AG09309 (cell line): ENCODE data around the gene CD79A.

ENCODE experiments used
- DNase-seq: peaks from one replicate; pipeline ENCODE4 v3.0.0-alpha.2; 2010; ENCODE audit warnings: low read depth
- H3K4me3 ChIP-seq: 2 replicates; pipeline ENCODE4 v1.5.1; 2011; ENCODE audit warnings: mild to moderate bottlenecking, low read depth, low read length, moderate library complexity; ENCODE audit not compliant: control insufficient read depth
- CTCF ChIP-seq: IDR thresholded peaks from 2 replicates; pipeline ENCODE4 v1.5.1; 2011; ENCODE audit warnings: mild to moderate bottlenecking, low read depth, low read length, inconsistent platforms; ENCODE audit not compliant: insufficient read depth, control insufficient read depth; ENCODE audit errors: missing control alignments

Gene CD79A

GRCh38 chr19:41892173-41892902, 15.3 kb downstream of the CD79A start:
- H3K4me3 ChIP-seq, result no peak overlapping the region
- no peak for TF ChIP-seq CTCF
- no peak for DNase-seq

GRCh38 chr19:41893899-41894298, 16.8 kb downstream of the CD79A start:
- H3K4me3 ChIP-seq, result no peak overlapping the region
- TF ChIP-seq CTCF, result peak; percentile 8
- no peak for DNase-seq

GRCh38 chr19:41894350-41894749, 17.3 kb downstream of the CD79A start:
- TF ChIP-seq CTCF, result no peak
- DNase-seq, result no peak
- H3K4me3 ChIP-seq, result no peak overlapping the region

GRCh38 chr19:41895745-41896580, 18.9 kb downstream of the CD79A start:
- peak; percentile 19 for TF ChIP-seq CTCF
- no peak for DNase-seq
- H3K4me3 ChIP-seq, result no peak overlapping the region

- H3K4me3 ChIP-seq, result no peak overlapping the region
- TF ChIP-seq CTCF, result no peak
- DNase-seq, result no peak
Measured at GRCh38 chr19:41896581-41896942, 19.5 kb downstream of the CD79A start.

GRCh38 chr19:41897181-41897580, 20.1 kb downstream of the CD79A start:
- H3K4me3 ChIP-seq, result no peak overlapping the region
- no peak for TF ChIP-seq CTCF
- no peak for DNase-seq
